ENCODE data around the gene SLC2A4.

The SLC2A4 gene

DNA sequence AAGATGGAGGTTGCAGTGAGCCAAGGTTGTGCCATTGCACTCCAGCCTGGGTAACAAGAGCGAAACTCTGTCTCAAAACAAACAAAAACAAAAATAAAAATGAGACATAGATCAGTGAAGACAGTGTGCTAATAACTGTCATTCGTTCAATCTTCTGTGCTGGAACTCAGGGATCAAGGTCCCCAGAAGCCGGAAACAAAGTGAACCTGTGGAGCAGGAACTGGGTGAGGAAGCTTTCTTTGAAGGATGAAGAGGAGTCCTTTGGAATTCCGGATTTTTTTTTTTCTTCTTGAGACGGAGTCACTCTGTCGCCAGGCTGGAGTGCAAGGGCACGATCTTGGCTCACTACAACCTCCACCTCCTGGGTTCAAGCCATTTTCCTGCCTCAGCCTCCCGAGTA lies 2.1 kb upstream of the SLC2A4 start:
- no peak for DNase-seq

DNA sequence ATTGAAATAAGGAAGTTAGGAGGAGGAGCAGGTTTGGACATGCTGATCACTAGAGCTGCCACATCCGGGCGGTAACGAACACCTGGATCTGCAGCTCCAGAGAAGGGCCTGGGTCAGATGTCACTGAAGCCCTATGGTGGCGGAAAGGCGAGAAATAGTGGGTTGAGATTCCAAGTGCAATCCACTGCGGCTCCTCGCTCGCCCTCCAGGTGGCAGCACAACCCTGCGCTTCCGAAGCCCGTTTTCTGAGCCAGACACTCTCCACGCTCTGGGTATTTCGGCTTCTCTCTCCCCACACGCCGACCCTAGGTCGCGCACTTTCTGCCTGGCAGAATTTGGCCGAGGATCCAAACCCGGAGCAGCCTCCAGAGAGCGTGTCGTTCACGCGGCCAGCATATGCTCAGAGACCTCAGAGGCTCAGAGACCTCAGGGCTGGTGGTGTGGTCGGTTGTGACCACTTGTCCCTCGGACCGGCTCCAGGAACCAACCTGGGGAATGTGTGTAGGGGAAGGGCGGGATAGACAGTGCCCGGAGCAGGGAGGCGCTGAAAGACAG lies 922 bp upstream of the SLC2A4 start:
- peak; percentile 68 for DNase-seq

- DNase-seq, result no peak
Measured at GRCh38 chr17:7281953-7282751, 634 bp downstream of the SLC2A4 start.

DNA sequence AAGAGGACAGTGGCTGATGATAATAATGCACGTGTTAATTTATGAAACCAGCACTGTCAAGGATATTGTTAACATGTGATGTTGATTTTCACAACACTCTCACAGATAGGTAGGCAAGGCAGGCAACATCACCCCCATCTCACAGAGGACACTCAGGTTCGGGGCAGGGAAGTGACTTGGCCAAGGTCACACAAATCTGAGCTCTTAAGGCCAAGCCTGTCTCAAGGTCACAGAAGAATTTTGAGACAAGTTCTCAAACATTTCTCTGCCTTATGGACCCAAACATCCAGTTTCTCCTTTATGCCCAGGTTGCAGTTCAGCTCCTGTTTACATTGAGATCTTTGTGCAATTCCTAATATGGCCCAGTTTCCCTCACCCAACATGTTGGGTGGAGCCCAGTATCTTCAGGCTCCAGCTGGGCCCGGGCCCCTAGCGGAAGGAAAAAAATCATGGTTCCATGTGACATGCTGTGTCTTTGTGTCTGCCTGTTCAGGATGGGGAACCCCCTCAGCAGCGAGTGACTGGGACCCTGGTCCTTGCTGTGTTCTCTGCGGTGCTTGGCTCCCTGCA lies 1.3 kb downstream of the SLC2A4 start:
- no peak for DNase-seq

- no peak for DNase-seq
Measured at GRCh38 chr17:7283471-7284216, 2.1 kb downstream of the SLC2A4 start.

GRCh38 chr17:7284911-7285310 lies 3.4 kb downstream of the SLC2A4 start:
- no peak for DNase-seq

DNA sequence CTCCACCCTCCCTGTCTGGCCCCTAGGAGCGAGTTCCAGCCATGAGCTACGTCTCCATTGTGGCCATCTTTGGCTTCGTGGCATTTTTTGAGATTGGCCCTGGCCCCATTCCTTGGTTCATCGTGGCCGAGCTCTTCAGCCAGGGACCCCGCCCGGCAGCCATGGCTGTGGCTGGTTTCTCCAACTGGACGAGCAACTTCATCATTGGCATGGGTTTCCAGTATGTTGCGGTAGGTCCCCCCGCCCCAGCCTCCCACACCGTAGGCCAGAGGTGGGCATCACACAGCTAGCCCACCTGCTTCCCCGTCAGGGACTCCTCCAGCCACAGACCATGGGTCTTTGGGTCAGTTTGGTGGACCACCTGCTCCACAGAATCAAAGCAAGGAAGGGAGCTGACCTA lies 4.2 kb downstream of the SLC2A4 start:
- DNase-seq, result no peak

DNA sequence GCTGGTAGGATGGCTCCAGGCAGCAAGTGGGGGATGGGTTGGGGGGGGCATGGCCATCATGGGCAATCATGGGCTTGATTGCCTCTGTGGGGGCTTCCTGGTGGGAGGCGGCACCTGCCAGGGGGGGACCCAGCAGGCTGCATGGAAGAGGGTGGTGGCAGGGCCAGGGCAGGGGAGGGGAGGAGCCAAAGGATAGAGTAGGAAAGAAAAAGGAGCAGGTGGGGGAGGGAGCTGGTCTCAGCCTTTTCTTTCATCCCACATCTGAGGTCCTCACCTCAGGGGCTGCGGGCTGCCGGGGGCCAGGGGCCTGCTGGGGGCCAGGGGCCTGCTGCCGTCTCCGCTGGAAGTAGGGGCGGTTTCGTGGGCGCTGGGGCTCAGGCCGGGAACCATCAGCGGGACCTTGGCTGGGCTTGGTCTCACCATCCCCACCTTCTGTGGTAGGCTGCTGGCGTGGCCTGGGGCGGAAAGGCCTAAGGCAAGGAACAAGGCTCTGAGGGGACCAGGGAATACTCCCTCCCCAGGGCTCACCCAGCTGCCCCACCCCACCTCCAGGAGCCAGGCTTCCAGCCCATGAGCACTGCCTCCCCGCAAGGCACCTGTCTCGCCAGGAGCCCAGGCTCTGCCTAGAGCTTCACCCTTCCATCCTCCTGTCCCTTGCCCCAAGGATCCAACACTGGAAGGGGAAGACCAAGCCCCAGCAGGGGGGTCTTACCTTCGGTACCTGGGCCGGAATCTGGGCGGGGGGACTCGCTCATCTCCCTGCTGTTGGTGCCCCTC lies 7.9 kb downstream of the SLC2A4 start:
- DNase-seq, result no peak

DNA sequence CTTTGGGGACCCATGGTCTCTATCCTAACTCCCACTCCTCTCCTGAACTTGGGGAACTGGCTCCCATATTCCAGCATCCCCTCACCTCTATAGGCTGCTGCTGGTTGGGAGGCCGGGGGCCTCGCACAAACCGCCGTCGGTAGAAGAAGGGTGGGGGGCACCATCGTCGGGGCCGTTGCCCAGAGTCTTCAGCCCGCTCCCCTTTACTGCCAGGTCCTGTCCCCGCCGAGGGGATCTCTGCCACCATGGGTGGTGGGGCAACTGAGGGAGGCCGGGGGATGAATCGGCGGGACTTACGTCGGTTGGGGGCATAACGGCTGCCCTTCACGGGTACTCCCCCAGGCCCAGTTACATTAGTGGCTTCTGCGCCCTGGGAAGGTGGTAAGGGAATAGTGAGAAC lies 8.6 kb downstream of the SLC2A4 start:
- DNase-seq, result no peak

DNA sequence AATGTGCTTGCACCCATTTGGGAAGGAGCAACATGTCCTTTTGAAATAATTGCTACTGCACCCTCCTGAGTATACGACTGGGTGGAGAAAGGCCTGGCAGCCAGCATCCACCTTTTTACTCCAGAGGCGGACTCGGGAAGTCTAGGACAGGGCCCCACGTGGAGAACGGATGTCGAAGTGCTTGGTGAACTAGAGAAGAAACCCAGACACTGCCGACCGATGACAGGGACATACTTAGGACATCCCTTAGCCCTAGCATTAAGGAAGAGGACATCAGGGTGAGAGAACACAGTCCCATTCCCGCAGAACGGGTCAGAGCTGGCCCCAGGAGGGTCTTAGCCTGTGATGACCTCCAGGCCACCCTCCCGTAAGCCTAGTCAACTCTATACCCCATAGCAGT lies 9.2 kb downstream of the SLC2A4 start:
- no peak for DNase-seq

- DNase-seq, result no peak
Measured at GRCh38 chr17:7292194-7292593, 10.7 kb downstream of the SLC2A4 start.

GRCh38 chr17:7292729-7293128 lies 11.2 kb downstream of the SLC2A4 start:
- no peak for DNase-seq

DNA sequence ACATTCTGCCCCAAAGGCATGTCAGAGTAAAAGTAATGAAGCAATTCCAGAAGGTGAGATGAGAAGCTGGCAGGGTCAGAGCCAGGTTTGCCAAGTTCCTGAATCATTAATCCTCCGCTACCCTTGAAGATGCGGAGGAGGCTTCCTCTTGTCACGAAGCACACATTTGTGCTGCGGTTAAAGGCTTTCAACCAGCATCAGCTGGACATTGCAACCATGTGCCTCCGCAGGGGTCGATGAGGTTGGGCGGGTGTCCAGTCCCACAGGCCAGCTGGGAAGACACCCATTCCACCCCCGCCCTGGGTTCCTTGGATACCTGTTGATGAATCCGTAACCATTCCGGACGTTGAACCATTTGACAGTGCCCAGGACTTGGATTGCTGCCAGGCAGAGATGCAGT lies 11.6 kb downstream of the SLC2A4 start:
- no peak for DNase-seq

- DNase-seq, result no peak
Measured at GRCh38 chr17:7293816-7294613, 12.5 kb downstream of the SLC2A4 start.

DNA sequence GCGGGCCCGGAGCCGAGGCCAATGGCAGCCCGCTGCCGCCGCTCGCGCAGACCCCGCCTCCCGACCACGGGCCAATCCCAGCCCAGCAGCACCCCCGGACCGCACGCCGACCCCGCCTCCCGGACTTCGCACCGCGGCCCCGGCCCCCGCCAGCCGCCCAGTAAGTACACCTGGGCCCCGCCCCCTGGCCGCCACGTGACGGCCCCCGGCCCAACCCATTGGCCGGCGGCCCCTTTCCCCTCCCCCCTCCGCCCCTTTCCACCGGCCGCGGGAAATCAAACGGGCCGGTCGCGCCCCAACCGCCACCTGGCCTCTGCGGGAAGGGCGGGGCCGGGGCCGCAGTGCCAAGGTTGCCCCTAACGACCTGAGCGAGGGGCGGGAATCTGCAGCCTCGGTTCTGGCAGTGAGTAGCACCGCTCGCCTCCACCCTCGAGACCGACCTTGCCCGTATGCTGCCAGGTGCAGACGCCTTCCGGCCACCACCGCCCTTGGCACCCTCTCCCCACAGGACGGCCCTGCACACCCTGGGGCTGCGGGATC lies 13.2 kb downstream of the SLC2A4 start, which contains the start of gene YBX2:
Gene YBX2 (minus strand): TSS at position 26 of the 540 bp plus-strand sequence. CDS start 139 bp downstream, outside the sequence.
- peak; percentile 27 for DNase-seq

- no peak for DNase-seq
Measured at GRCh38 chr17:7295230-7296180, 14.0 kb downstream of the SLC2A4 start.

GRCh38 chr17:7296189-7296861 lies 14.8 kb downstream of the SLC2A4 start:
- DNase-seq, result peak; percentile 72

- DNase-seq, result no peak
Measured at GRCh38 chr17:7304179-7304578, 22.7 kb downstream of the SLC2A4 start.

DNA sequence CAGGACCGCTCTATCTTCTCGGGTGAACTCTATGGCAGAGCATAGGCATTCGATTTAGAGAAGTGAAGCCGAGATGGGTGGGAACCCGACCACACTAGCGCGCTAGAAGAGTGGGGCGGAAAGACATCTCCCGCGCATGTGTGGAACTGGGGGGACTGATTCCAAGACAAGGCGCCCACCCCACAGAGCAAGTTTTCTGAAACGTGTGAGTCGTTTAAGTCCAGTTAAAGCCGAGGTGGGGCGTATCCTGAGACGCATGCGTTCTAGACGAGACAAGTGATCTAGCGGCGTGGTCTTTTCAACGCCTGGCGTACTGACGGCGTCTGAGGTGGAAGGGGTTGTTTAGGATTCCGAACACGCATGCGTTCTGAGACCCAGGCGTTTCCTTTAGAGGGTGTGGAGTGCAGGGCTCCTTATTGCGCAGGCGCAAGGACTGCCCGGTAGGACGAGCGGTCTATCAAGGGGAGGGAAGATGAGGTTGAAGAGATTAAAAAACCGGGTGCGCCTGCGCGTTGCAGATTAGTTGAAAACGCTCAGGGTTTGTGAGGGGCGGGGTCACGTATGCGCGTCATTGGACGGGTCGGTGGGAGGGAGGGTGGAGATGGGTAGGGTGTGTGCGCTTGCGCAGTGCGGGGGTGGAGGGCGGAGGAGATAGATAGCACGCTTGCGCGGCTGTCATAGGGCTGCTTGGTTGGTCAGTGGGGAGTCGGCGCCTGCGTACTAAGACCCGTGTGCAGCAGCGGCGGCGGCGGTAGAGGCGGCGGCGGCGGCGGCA lies 25.6 kb downstream of the SLC2A4 start, which contains the start of gene EIF5A:
Gene EIF5A (plus strand): TSS at position 718 of the 775 bp plus-strand sequence. CDS start 2,008 bp downstream, outside the sequence.
- DNase-seq, result peak; percentile 100
